ENCODE data around the gene ABCA4.

DNA sequence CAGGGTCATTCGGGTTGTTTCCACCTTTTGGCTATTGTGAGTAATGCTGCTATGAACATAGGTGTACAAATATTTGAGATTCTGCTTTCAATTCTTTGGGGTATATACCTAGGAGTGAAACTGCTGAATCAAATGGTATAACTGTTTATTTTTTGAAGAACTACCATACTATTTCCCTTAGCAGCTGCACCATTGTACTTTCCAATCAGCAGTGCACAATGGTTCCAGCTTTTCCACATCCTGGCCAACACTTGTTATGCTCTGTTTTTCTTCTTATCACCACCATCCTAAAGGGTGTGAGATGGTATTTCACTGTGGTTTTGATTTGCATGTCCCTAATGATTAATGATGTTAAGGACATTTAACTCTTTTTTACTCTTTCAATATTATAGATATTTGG is 3.6 kb upstream of the ABCA4 start:
- TF ChIP-seq POLR2A (IDR thresholded peaks at IDR 0.05; ENCODE audit: low read length) = no peak
- TF ChIP-seq GATA1 (IDR thresholded peaks at IDR 0.05; ENCODE audit: low read depth, low read length) = no peak
